ENCODE measurements around the gene BTBD9.
A peak's percentile ranks its signal among the peaks of the same experiment; 100 is the strongest.

BTBD9 gene

DNA sequence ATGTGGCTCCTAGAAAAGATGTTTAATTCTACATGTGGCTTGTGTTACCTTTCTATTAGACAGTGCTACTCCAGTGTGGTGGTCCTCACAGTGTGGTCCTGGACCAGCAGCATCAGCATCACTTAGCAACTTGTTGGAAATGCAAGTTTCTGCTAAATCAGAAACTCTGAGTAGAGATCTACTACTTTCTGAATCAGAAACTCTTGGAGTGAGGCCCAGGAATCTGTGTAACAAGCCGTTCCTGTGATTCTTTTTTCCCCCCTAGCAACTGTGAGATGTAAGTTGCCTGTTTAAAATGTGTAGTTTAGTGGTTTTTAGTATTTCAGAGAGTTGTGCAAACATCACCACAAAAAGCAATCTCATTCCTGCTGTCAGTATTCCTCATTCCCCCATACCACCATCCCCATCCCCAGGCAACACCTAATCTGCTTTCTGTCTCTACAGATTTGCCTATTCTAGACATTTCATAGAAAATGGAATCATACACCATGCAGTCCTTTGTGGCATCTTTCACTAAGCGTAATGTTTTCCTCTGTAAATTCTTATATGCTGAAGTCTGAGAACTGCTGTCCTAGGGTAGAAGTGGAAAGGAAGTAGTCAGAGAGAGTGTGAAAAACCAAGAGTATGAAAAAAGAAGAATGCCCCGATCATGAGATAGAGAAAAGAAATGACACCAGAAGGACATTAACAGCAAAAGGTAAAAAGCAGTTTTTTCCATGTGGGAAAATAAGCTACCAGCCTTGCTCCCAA is 18.9 kb upstream of the BTBD9 start:
- Mint-ChIP-seq H3K4me3 (no peak overlapping the region), H3K27ac (no peak overlapping the region), H3K9me3 (ENCODE audit: low read depth) (no peaks in the 10 kb centered on the region), H3K27me3 (no peaks in the 10 kb centered on the region), H3K36me3 (peaks cover 5% of the 10 kb centered on the region), H3K4me1 (ENCODE audit: low read depth) (no peaks in the 10 kb centered on the region)

DNA sequence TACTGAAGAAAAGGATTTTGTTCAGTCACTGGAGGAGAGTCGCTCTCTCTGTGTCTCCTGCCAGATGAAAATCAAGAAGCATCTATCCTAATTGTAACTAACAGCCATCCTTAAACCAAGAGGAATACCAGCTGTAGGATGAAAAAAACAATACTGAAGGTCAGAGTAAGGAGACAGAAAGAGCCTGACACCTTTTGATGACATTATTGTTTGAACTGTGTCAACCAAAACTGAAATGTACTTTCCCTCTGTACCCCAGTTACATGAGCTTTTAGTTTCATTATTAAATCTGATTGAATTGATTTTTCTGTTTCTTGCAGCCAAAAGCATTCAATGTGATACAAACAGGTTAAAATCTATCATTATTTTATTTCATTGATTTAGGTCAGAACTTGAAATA is 17.2 kb upstream of the BTBD9 start:
- Mint-ChIP-seq H3K9me3 (ENCODE audit: low read depth) (no peaks in the 10 kb centered on the region), H3K4me3 (no peak overlapping the region), H3K27ac (no peak overlapping the region), H3K27me3 (no peaks in the 10 kb centered on the region), H3K4me1 (ENCODE audit: low read depth) (no peaks in the 10 kb centered on the region), H3K36me3 (peaks cover 5% of the 10 kb centered on the region)

DNA sequence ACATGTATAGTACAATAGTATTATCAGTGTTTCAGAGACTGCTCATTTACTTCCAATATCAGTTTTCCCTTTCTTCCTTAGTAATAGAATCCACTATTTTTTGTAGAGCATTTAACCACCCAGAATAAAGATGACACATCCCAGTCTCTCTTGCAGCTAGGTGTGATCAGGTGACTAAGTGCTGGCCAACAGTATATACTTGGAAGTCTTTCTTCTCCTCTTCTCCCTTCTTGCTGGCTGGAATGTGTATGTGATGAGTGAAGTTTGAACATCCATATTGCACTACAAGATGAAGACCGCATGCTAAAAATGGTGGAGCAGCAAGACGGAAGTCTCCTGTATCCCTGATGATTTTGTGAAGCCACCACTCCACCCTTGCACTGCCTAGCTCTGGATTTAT is 14.5 kb upstream of the BTBD9 start:
- Mint-ChIP-seq H3K4me1 (ENCODE audit: low read depth) (no peaks in the 10 kb centered on the region), H3K27ac (no peak overlapping the region), H3K4me3 (no peak overlapping the region), H3K36me3 (peaks cover 13% of the 10 kb centered on the region), H3K27me3 (no peaks in the 10 kb centered on the region), H3K9me3 (ENCODE audit: low read depth) (peaks cover 3% of the 10 kb centered on the region)

DNA sequence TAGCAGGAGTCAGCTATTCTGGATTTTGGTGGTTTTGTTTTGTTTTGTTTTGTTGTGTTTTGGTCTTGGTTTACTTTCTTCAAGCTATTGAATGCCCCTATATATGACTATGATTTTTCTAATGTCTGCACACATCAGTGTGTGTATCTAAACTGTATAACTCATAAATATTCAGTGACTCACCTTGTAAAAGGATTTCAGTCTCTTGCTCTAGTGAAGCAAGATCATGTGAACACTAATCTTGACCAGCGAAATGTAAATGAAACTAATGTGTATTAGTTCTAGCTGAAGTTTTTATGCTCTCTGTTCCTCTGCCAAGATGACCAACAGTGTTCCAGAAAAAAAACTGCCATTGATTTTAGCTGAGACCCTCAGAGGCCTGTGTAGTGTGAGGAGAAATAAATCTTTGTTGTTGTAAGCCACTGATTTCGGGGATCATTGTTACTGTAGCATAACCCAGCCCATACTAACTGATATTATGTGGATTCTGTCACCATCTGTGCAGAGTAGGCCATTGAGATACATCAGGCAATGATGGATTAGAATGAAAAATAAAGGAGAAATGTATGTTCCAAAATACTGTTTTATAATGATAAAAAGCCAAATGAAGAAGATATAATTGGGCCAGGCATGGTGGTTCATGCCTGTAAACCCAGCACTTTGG is 11.5 kb upstream of the BTBD9 start:
- H3K27me3 Mint-ChIP-seq: no peaks in the 10 kb centered on the region
- no peak overlapping the region for H3K27ac Mint-ChIP-seq
- peaks cover 3% of the 10 kb centered on the region for H3K9me3 Mint-ChIP-seq (ENCODE audit: low read depth)
- H3K36me3 Mint-ChIP-seq: peaks cover 18% of the 10 kb centered on the region
- no peak overlapping the region for H3K4me3 Mint-ChIP-seq
- H3K4me1 Mint-ChIP-seq (ENCODE audit: low read depth): no peaks in the 10 kb centered on the region

DNA sequence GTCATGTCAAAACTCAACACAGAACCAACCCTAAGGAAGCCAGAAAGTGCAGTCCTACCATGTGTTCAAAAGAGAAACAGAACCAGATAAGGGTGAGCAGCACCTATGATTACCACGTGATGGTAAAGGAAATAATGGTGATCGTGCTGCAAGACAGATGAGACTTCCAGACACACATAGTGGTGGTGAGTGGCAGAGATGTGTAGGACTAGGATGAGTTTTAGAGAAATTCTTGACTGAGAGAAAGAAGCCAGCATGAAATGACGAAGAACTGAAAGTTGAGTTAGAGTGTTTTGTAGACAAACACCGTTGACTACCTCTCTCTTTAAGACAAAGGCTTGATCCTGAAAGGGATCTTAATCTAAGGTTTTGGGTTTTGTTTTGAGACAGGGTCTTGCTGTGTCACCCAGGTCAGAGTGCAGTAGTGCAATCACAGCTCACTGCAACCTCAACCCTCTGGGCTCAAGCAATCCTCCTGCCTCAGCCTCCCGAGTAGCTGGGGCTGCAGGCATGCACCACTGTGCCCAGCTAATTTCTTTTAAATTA is 10.6 kb upstream of the BTBD9 start:
- H3K27me3 Mint-ChIP-seq: no peaks in the 10 kb centered on the region
- H3K9me3 Mint-ChIP-seq (ENCODE audit: low read depth): peaks cover 3% of the 10 kb centered on the region
- H3K27ac Mint-ChIP-seq: no peak overlapping the region
- H3K36me3 Mint-ChIP-seq: peaks cover 18% of the 10 kb centered on the region
- no peak overlapping the region for H3K4me3 Mint-ChIP-seq
- no peaks in the 10 kb centered on the region for H3K4me1 Mint-ChIP-seq (ENCODE audit: low read depth)

DNA sequence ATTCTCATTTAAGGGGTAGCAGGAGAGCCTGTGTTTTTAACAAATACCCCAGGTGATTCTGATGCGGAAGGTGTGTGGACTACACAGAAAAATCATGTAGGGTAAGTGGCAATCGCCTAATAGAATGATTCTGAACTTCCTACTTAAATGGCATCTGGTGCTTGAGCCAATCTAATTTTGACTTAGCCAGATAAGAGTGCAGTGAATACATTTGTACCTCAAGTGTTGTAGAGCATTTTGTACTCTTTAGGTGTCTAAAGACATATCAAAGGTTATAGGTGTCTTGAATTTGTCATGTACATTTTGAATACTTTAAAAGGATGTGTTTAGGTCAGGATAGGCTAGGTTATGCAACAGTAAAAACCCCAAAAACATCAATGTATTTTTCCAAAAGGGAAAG is 10.0 kb upstream of the BTBD9 start:
- Mint-ChIP-seq H3K4me3 (no peak overlapping the region), H3K27me3 (no peaks in the 10 kb centered on the region), H3K36me3 (peaks cover 19% of the 10 kb centered on the region), H3K27ac (no peak overlapping the region), H3K4me1 (ENCODE audit: low read depth) (no peaks in the 10 kb centered on the region), H3K9me3 (ENCODE audit: low read depth) (peaks cover 3% of the 10 kb centered on the region)

DNA sequence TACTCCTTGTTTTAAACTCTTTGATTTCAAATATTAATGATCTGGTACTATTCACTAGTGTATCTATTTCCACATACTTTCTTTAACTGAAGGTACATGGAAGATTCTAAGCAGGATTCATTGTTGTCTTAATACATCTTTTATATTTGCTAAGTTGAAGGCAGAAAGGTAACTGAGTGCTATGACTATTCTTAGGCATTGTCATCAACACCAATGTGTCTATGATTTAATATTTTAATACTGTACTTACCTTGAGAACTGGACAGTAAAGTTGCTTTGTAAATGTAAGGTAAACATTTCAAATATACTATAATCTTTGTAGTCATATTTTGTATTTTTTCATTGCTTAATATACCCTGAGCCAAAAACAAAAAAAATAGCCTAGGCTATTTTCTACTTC is 8.9 kb upstream of the BTBD9 start:
- H3K27ac Mint-ChIP-seq: no peak overlapping the region
- H3K9me3 Mint-ChIP-seq (ENCODE audit: low read depth): peaks cover 3% of the 10 kb centered on the region
- no peaks in the 10 kb centered on the region for H3K27me3 Mint-ChIP-seq
- H3K36me3 Mint-ChIP-seq: peaks cover 21% of the 10 kb centered on the region
- no peak overlapping the region for H3K4me3 Mint-ChIP-seq
- H3K4me1 Mint-ChIP-seq (ENCODE audit: low read depth): peaks cover 2% of the 10 kb centered on the region

DNA sequence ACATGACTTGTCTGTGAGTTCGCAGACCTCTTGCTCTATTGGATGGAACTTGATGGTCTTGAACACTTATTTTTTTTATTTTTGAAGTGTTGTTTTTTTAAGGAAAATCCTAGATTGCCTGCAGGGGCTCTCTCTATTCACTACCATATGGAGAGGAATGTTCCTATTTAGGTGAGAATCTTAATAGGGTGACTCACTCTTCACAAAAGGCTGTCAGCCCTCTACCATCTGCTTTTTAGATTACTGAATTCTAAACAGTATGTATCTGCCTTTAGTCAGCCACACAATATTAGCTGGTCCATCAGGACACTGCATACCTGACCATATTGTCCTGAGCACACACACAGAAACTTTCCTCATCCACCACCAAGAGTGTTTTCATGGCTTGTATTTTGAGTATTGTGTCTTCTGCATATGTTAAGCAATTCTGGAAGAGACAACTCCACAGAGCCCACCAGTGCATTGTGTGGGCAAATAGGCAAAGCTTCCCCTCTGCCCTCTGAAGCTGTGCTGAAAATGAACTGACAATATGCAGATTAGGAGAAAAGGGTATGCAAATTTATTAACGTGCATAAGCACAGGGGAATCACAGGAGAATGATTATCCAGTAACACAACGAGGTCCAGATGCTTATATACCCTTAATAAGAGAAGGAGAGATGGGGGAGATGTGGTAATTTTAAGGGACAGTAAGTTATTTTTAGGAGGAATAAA is 6.6 kb upstream of the BTBD9 start:
- H3K4me1 Mint-ChIP-seq (ENCODE audit: low read depth): peaks cover 7% of the 10 kb centered on the region
- H3K36me3 Mint-ChIP-seq: peaks cover 20% of the 10 kb centered on the region
- peaks cover 3% of the 10 kb centered on the region for H3K9me3 Mint-ChIP-seq (ENCODE audit: low read depth)
- H3K4me3 Mint-ChIP-seq: no peak overlapping the region
- H3K27me3 Mint-ChIP-seq: no peaks in the 10 kb centered on the region
- H3K27ac Mint-ChIP-seq: no peak overlapping the region

DNA sequence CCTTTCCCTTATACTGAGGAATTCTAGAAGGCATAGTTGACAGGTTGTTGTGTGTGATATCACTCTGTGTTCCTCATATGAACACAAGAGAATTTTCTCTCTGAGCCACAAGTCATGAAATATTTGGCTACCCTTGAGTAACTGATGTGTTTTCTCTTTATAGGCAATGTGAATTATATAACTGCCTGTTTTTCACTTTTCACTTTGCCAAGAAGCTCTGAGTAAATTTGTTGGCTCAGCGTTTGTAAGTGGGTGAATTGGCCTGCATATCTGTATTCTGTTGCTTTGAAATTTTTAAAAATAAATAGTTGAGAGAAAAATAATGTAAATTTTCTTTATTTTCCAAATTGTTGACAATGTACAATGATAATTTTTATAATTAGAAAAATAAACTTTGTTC is 5.2 kb upstream of the BTBD9 start:
- Mint-ChIP-seq H3K27ac (no peak overlapping the region), H3K36me3 (peaks cover 11% of the 10 kb centered on the region), H3K4me3 (no peak overlapping the region), H3K4me1 (ENCODE audit: low read depth) (peaks cover 18% of the 10 kb centered on the region), H3K27me3 (no peaks in the 10 kb centered on the region), H3K9me3 (ENCODE audit: low read depth) (no peaks in the 10 kb centered on the region)

DNA sequence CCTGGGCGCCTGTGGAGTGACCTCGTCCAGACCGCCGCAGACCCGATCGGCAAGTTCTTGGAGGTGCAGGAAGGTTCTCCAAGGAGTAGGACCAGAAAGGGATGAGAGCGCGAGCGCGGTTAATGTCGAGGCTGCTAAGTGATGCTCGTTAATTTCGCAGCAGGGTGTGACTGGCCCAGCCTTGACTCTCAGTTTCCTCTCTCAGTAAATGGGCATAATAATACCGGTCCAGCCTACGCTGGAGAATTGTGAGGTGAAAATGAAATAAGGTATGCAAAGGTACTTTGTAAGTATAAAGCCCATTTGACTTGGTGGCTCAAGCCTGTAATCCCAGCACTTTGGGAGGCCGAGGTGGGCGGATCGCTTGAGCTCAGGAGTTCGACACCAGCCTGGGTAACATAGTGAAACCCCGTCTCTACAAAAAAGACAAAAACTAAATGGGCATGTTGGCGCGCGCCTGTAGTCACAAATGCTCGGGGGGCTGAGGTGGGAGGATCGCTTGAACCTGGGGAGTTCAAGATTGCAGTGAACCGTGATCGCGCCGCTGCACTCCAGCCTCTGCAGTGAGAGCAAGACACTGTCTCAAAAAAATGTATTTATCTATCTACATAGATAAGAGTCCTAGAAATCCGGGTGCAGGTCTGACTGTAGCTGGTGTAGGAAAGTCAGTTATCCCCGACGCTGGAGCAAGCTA is 634 bp upstream of the BTBD9 start:
- peak overlapping the region; percentile 87 for H3K27ac Mint-ChIP-seq
- peak overlapping the region; percentile 93 for H3K4me3 Mint-ChIP-seq
- no peaks in the 10 kb centered on the region for H3K27me3 Mint-ChIP-seq
- peaks cover 54% of the 10 kb centered on the region for H3K4me1 Mint-ChIP-seq (ENCODE audit: low read depth)
- H3K9me3 Mint-ChIP-seq (ENCODE audit: low read depth): no peaks in the 10 kb centered on the region
- peaks cover 3% of the 10 kb centered on the region for H3K36me3 Mint-ChIP-seq

DNA sequence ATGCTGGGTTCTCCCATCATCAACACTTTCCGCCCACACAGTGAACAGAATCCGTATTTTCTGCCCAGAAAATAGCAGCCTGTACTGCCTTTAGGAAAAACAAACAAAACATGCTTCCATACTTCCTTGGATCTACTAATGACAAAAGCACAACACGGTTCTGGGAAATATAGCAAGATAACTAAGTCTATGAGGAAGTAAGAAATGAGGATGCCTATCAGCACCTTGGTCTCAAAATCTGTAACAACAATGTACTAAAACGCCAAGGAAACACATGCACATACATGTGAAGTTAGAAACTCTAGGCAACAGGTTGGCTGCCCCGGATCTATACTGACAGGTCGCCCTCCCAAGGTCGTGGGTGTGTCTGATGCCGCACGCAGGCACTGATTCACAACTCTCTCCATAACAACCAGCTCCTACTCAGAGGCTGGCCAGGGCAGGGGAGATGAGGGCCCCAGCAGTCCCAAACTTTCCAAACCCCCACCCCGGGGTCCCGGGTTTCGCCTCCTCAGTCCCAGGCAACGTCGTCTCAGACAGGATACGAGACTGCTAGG is 710 bp downstream of the BTBD9 start:
- Mint-ChIP-seq H3K27ac (peak overlapping the region; percentile 67), H3K4me1 (ENCODE audit: low read depth) (peaks cover 64% of the 10 kb centered on the region), H3K27me3 (no peaks in the 10 kb centered on the region), H3K9me3 (ENCODE audit: low read depth) (no peaks in the 10 kb centered on the region), H3K36me3 (no peaks in the 10 kb centered on the region), H3K4me3 (peak overlapping the region; percentile 93)

DNA sequence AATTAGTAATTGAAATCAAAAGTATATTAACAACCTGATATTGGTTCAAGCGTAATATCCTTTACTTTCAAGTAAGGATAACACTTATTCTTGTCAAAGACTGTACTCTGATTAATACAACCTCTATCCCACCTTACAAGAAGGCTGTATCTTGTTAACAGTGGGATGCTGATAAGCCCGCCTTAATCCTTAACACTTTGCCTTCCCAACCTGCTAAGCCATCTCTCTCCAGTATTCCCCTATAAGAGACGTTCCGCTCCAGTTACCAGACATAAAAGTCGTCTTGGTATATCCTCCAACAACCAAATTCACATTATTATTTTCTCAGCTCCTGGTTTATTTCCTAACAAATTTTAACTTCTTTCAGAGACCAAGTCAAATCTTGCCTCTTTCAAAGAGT is 2.0 kb downstream of the BTBD9 start:
- Mint-ChIP-seq H3K4me1 (ENCODE audit: low read depth) (peaks cover 68% of the 10 kb centered on the region), H3K27ac (peak overlapping the region; percentile 36)

DNA sequence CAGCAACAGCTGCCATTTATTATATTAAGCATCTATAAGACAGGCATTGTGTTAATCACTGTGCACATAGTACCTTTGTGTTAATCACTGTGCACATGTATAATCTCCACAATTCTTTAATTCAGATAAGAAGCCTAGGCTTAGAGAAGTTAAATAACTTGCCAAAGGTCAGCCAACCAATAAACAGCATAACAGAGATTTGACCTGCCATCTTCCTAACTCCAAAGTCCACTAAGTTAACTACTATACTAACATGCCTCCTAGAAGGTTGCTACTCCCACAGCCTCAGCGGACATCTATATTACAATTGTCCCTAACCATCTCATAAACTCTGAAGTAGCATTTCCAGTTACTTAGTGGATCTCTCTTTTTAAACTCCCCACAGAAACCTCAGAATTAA is 3.7 kb downstream of the BTBD9 start:
- peak overlapping the region; percentile 31 for H3K27ac Mint-ChIP-seq
- peaks cover 60% of the 10 kb centered on the region for H3K4me1 Mint-ChIP-seq (ENCODE audit: low read depth)

More for the DNA sequence above, 2.0 kb downstream of the BTBD9 start:
- peak overlapping the region; percentile 93 for H3K4me3 Mint-ChIP-seq
- H3K36me3 Mint-ChIP-seq: no peaks in the 10 kb centered on the region
- no peaks in the 10 kb centered on the region for H3K27me3 Mint-ChIP-seq
- no peaks in the 10 kb centered on the region for H3K9me3 Mint-ChIP-seq (ENCODE audit: low read depth)

DNA sequence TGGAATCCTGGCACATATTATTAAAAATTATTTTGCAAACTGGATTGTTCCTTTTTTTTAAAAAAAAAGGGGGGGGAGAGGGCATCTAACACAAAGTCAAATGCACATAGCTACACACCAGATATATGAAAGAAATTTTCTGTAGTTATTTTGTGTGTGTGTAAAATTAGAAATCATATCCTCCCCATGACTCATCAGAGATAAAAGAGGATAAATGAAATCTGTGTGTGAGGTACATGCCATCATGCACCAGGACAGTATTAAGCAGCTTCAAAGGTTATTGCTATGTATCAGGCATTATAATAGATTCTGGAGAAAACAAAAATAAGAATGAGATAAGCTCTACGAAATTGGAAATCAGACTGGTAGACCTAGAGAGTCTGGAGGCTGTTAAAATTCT is 5.2 kb downstream of the BTBD9 start:
- H3K36me3 Mint-ChIP-seq: no peaks in the 10 kb centered on the region
- H3K9me3 Mint-ChIP-seq (ENCODE audit: low read depth): no peaks in the 10 kb centered on the region
- no peak overlapping the region for H3K27ac Mint-ChIP-seq
- no peaks in the 10 kb centered on the region for H3K27me3 Mint-ChIP-seq
- no peak overlapping the region for H3K4me3 Mint-ChIP-seq
- H3K4me1 Mint-ChIP-seq (ENCODE audit: low read depth): peaks cover 56% of the 10 kb centered on the region

More for the DNA sequence above, 3.7 kb downstream of the BTBD9 start:
- Mint-ChIP-seq H3K4me3 (no peak overlapping the region), H3K27me3 (no peaks in the 10 kb centered on the region), H3K36me3 (no peaks in the 10 kb centered on the region), H3K9me3 (ENCODE audit: low read depth) (no peaks in the 10 kb centered on the region)

All from activated naive CD8-positive, alpha-beta T cell (primary cell).